ENCODE results near the gene DDX18. TPM values are rescaled to one million over a fixed set of nuclear protein-coding genes. Genes with fewer than 3 reads are reported as not detected.

The DDX18 gene
- total RNA-seq, 1 experiment from 2014 or later = 107 TPM

GRCh38 chr2:117789505-117789904, 25.0 kb upstream of the DDX18 start (continued):
- TF ChIP-seq ETV6 (CRISPR knock-in tag; IDR thresholded peaks at IDR 0.05) (no peak), EMX1 (CRISPR knock-in tag; IDR thresholded peaks at IDR 0.05) (no peak), RORB (CRISPR knock-in tag; IDR thresholded peaks at IDR 0.05) (no peak), RELA (CRISPR knock-in tag; IDR thresholded peaks at IDR 0.05; ENCODE audit: borderline replicate concordance) (no peak), GTF2I (CRISPR knock-in tag; conservative IDR thresholded peaks at IDR 0.05) (no peak), ZNF219 (CRISPR knock-in tag; IDR thresholded peaks at IDR 0.05; ENCODE audit: borderline replicate concordance) (no peak), MYBL2 (CRISPR knock-in tag; IDR thresholded peaks at IDR 0.05) (no peak), GRHL2 (CRISPR knock-in tag; IDR thresholded peaks at IDR 0.05; ENCODE audit: insufficient replicate concordance, severe bottlenecking) (no peak), NFATC4 (CRISPR knock-in tag; IDR thresholded peaks at IDR 0.05) (no peak), ZBTB43 (CRISPR knock-in tag; IDR thresholded peaks at IDR 0.05) (no peak)
- TF ChIP-seq, protein P1, sequence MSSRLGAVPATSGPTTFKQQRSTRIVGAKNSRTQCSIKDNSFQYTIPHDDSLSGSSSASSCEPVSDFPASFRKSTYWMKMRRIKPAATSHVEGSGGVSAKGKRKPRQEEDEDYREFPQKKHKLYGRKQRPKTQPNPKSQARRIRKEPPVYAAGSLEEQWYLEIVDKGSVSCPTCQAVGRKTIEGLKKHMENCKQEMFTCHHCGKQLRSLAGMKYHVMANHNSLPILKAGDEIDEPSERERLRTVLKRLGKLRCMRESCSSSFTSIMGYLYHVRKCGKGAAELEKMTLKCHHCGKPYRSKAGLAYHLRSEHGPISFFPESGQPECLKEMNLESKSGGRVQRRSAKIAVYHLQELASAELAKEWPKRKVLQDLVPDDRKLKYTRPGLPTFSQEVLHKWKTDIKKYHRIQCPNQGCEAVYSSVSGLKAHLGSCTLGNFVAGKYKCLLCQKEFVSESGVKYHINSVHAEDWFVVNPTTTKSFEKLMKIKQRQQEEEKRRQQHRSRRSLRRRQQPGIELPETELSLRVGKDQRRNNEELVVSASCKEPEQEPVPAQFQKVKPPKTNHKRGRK (CRISPR knock-in tag; IDR thresholded peaks at IDR 0.05; ENCODE audit: borderline replicate concordance) = no peak
- TF ChIP-seq, protein P2, sequence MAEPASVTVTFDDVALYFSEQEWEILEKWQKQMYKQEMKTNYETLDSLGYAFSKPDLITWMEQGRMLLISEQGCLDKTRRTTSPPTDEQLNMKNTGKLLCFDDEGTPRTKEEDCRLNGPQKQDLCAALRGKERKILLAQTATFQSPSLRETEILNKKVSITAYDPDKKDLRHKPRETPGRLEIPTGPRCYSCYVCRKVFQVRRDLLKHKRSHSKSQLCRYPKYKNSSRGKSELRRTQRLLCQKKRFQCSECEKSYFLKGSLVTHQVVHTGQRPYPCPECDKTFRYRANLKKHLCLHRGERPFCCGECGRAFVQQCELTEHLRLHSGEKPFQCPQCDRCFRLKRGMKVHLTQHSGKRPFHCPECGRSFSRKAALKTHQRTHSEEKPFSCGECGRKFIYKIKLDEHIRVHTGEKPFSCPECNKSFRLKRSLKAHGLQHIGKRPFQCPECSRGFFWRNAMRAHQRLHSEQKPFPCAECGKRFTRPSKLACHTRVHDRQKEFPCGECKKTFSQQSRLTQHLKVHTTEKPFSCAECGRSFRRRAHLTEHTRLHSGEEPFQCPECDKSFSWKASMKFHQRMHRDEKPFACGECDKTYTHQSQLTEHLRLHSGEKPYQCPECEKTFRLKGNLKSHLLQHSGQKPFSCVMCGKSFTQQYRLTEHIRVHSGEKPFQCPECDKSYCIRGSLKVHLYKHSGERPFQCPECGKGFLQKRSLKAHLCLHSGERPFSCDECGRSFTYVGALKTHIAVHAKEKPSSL (CRISPR knock-in tag; conservative IDR thresholded peaks at IDR 0.05) = no peak
- TF ChIP-seq, protein P3, sequence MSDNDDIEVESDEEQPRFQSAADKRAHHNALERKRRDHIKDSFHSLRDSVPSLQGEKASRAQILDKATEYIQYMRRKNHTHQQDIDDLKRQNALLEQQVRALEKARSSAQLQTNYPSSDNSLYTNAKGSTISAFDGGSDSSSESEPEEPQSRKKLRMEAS (CRISPR knock-in tag; IDR thresholded peaks at IDR 0.05) = no peak

- Mint-ChIP-seq H3K9me3 (peaks cover 10% of the 10 kb centered on the region), H3K27ac (no peak overlapping the region), H3K36me3 (no peaks in the 10 kb centered on the region), H3K4me3 (no peak overlapping the region), H3K4me1 (peaks cover 3% of the 10 kb centered on the region; the same call in 1 of the 2 replicates), H3K27me3 (ENCODE audit: low read depth) (no peaks in the 10 kb centered on the region; the same call in 1 of the 2 replicates)
- POLR2A ChIA-PET = no interaction called here
- TF ChIP-seq RORB (CRISPR knock-in tag; IDR thresholded peaks at IDR 0.05) = no peak
- no peak for TF ChIP-seq ARID4B (CRISPR knock-in tag; IDR thresholded peaks at IDR 0.05; ENCODE audit: borderline replicate concordance)
- no peak for TF ChIP-seq NR3C1 (CRISPR knock-in tag; conservative IDR thresholded peaks at IDR 0.05; ENCODE audit: low read depth)
- no peak for TF ChIP-seq SP1 (CRISPR knock-in tag; conservative IDR thresholded peaks at IDR 0.05)
- no peak for TF ChIP-seq GABPB1 (CRISPR knock-in tag; IDR thresholded peaks at IDR 0.05)
- no peak for TF ChIP-seq ZBTB43 (CRISPR knock-in tag; IDR thresholded peaks at IDR 0.05)
- TF ChIP-seq JUN (CRISPR knock-in tag; IDR thresholded peaks at IDR 0.05) = no peak
- no peak for TF ChIP-seq TCF7 (CRISPR knock-in tag; IDR thresholded peaks at IDR 0.05; ENCODE audit: low read depth)
- TF ChIP-seq, protein P4, sequence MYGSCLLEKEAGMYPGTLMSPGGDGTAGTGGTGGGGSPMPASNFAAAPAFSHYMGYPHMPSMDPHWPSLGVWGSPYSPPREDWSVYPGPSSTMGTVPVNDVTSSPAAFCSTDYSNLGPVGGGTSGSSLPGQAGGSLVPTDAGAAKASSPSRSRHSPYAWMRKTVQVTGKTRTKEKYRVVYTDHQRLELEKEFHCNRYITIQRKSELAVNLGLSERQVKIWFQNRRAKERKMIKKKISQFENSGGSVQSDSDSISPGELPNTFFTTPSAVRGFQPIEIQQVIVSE (CRISPR knock-in tag; IDR thresholded peaks at IDR 0.05; ENCODE audit: borderline replicate concordance) = no peak
- CTCF ChIA-PET = interaction anchor here (1.7 kb wide), 1 partner anchor 19 kb away, joined by 8 read pairs; the partner anchor contains the start of gene DDX18
- no peak for ATAC-seq
- DNase-seq (ENCODE audit: low spot score) = no peak
Measured at GRCh38 chr2:117794668-117795067, 19.8 kb upstream of the DDX18 start.

Data from WTC11 (cell line).